HepG2 (cell line): ENCODE measurements around the gene PVR. TPM values are rescaled to one million over a fixed set of nuclear protein-coding genes. Genes with fewer than 3 reads are reported as not detected.

ENCODE experiments used
- ATAC-seq: fragments of 200-7000 bp; cut with Tn5 transposase; 3 replicates; pipeline ENCODE4 v1.9.1; 2020; ENCODE audit warnings: mild to moderate bottlenecking, moderate library complexity
- BruUV-seq: library from RNA; stranded (reverse); fragments of 400-500 nt; replicated peaks from 2 replicates; lab custom pipeline; 2021; lab: Mats Ljungman, UMichigan
- CTCF ChIA-PET: fragments of 300-600 bp; formaldehyde crosslinking; extraction: SDS; loops from one replicate; lab custom pipeline; 2021; ENCODE audit warnings: low total read pairs, inconsistent platforms, low intra/inter-chr PET ratio; lab: Yijun Ruan, JAX
- POLR2A ChIA-PET: fragments of 350-600 bp; sonication (Branson Sonifier 250); formaldehyde crosslinking; loops from one replicate; lab custom pipeline; 2020; ENCODE audit warnings: antibody characterized with exemption, inconsistent platforms; lab: Yijun Ruan, JAX
- DNase-seq: peaks from one replicate; pipeline ENCODE4 v3.0.0-alpha.2; 2015; ENCODE audit warnings: low spot score
- FAIRE-seq: peaks from 3 replicates; lab custom pipeline; 2011; peaks lifted over from hg19 to GRCh38; lab: Jason Lieb, UNC
- H2AFZ ChIP-seq: one replicate; pipeline ENCODE4 v1.6.1; 2011; ENCODE audit warnings: low read length, inconsistent platforms
- H3K27ac ChIP-seq: fragments of 300-600 bp; 3 replicates; pipeline ENCODE4 v1.8.0; 2011; ENCODE audit warnings: mixed run types, mild to moderate bottlenecking, mixed read lengths, low read length, inconsistent platforms; ENCODE audit not compliant: insufficient read depth; ENCODE audit errors: extremely low read length
- H3K27me3 ChIP-seq, 2 experiments: fragments of 200-600 bp in 1 of 2; 2 replicates in 1 of 2; 3 replicates in 1 of 2; pipeline versions ENCODE4 v1.6.0 to v1.8.0; 2011; ENCODE audit warnings: low read length in 2 of 2, mild to moderate bottlenecking in 2 of 2, moderate library complexity in 2 of 2, inconsistent platforms in 1 of 2; ENCODE audit not compliant: insufficient read depth in 2 of 2, control insufficient read depth in 1 of 2
- H3K36me3 ChIP-seq, 2 experiments: fragments of 200-600 bp in 1 of 2; replicated peaks in 1 of 2; 2 replicates in 1 of 2; 3 replicates in 1 of 2; pipeline versions ENCODE4 v1.5.1 to v1.8.0; 2011; ENCODE audit warnings: low read length in 2 of 2, inconsistent platforms in 1 of 2; ENCODE audit not compliant: insufficient read depth in 2 of 2, control insufficient read depth in 1 of 2
- H3K4me1 ChIP-seq: 2 replicates; pipeline ENCODE4 v1.5.1; 2012; ENCODE audit warnings: low read length, inconsistent platforms; ENCODE audit not compliant: insufficient read depth
- H3K4me2 ChIP-seq: 2 replicates; pipeline ENCODE4 v1.6.0; 2011; ENCODE audit warnings: low read depth, low read length, inconsistent platforms
- H3K4me3 ChIP-seq, 3 experiments: fragments of 200-600 bp in 1 of 3; sonication (generic), shearing (Covaris generic) in 1 of 3; replicated peaks in 1 of 3; 2 replicates each; pipeline ENCODE4 v1.5.1; 2011 to 2016; ENCODE audit warnings: low read length in 3 of 3, inconsistent platforms in 2 of 3, low read depth in 2 of 3, mild to moderate bottlenecking in 2 of 3, control low read depth in 1 of 3, mixed read lengths in 1 of 3; ENCODE audit not compliant: insufficient read depth in 1 of 3
- H3K79me2 ChIP-seq: one replicate; pipeline ENCODE4 v1.6.1; 2011; ENCODE audit warnings: low read length, inconsistent platforms; ENCODE audit not compliant: insufficient read depth
- H3K9ac ChIP-seq: 2 replicates; pipeline ENCODE4 v1.6.0; 2011; ENCODE audit warnings: mild to moderate bottlenecking, low read depth, low read length, inconsistent platforms; ENCODE audit not compliant: insufficient read depth
- H3K9me3 ChIP-seq: 2 replicates; pipeline ENCODE4 v1.5.1; 2012; ENCODE audit warnings: mild to moderate bottlenecking, low read length
- H4K20me1 ChIP-seq: 2 replicates; pipeline ENCODE4 v1.6.0; 2011; ENCODE audit warnings: inconsistent platforms, mild to moderate bottlenecking, low read length, moderate library complexity; ENCODE audit not compliant: insufficient read depth
- EZH2 ChIP-seq: conservative IDR thresholded peaks from 2 replicates; pipeline ENCODE4 v1.6.1; 2012; ENCODE audit warnings: mild to moderate bottlenecking, low read depth, low read length, moderate library complexity
- RAD51 ChIP-seq: fragments of 450-650 bp; IDR thresholded peaks from 2 replicates; pipeline ENCODE4 v1.6.1; 2016; ENCODE audit warnings: borderline replicate concordance
- SCMH1 ChIP-seq: sonication (generic); formaldehyde crosslinking; IDR thresholded peaks from 2 replicates; pipeline ENCODE4 v1.9.0; 2021; ENCODE audit warnings: missing genetic modification reagents, mild to moderate bottlenecking, borderline replicate concordance
- TOPORS ChIP-seq: sonication (generic); formaldehyde crosslinking; IDR thresholded peaks from 2 replicates; pipeline ENCODE4 v1.8.0; 2023; ENCODE audit warnings: mild to moderate bottlenecking, missing genetic modification reagents
- TRAFD1 ChIP-seq: sonication (generic); formaldehyde crosslinking; IDR thresholded peaks from 2 replicates; pipeline ENCODE4 v1.5.1; 2020; ENCODE audit warnings: missing genetic modification reagents, mild to moderate bottlenecking, borderline replicate concordance
- ZBTB3 ChIP-seq: sonication (generic); formaldehyde crosslinking; IDR thresholded peaks from 2 replicates; pipeline ENCODE4 v1.4.0; 2020; ENCODE audit warnings: low read depth, mild to moderate bottlenecking, moderate library complexity, missing genetic modification reagents, borderline replicate concordance
- ZBTB8A ChIP-seq: sonication (generic); formaldehyde crosslinking; IDR thresholded peaks from 2 replicates; pipeline ENCODE4 v1.4.0; 2020; ENCODE audit warnings: mild to moderate bottlenecking, low read depth, missing genetic modification reagents, borderline replicate concordance
- ZNF260 ChIP-seq: sonication (generic); formaldehyde crosslinking; IDR thresholded peaks from 2 replicates; pipeline ENCODE4 v1.4.0; 2020; ENCODE audit warnings: missing genetic modification reagents, low read depth, mild to moderate bottlenecking, borderline replicate concordance
- ZNF280B ChIP-seq: sonication (generic); formaldehyde crosslinking; IDR thresholded peaks from 2 replicates; pipeline ENCODE4 v1.5.0; 2020; ENCODE audit warnings: missing genetic modification reagents, mild to moderate bottlenecking, borderline replicate concordance
- ZNF441 ChIP-seq: sonication (generic); formaldehyde crosslinking; IDR thresholded peaks from 2 replicates; pipeline ENCODE4 v1.7.0; 2021; ENCODE audit warnings: missing genetic modification reagents, borderline replicate concordance
- ZNF749 ChIP-seq: sonication (generic); formaldehyde crosslinking; IDR thresholded peaks from 2 replicates; pipeline ENCODE4 v1.8.0; 2022; ENCODE audit warnings: mild to moderate bottlenecking, missing genetic modification reagents, moderate library complexity, borderline replicate concordance
- WGBS: methylation state at CpG from one replicate; pipeline ENCODE4 v1.1.6; 2017; ENCODE audit warnings: low lambda C conversion rate; 5-methylcytosine and 5-hydroxymethylcytosine counted together
- in situ Hi-C: cut with HindIII; loops from 2 replicates; pipeline ENCODE4 v1.10.0; 2017; ENCODE audit warnings: low pct_unique_long_range_greater_than_20kb; ENCODE audit not compliant: extremely low pct_ligation_motif_present
- intact Hi-C: fragments of 100-400 bp; cut with micrococcal nuclease; formaldehyde crosslinking; loops from one replicate; pipeline ENCODE4 v1.10.0; 2022; ENCODE audit not compliant: unreplicated experiment
- polyA plus RNA-seq, 8 experiments: library from polyadenylated mRNA; depleted of rRNA in 3 of 8; stranded (reverse) in 7 of 8; unstranded in 1 of 8; fragments of >200 nt; fragmentation: Illumina TruSeq in 4 of 8; extraction: Trizol in 4 of 8; gene quantifications; 2 replicates each; pipeline versions ENCODE4 v1.2.1 to v1.2.3, GENCODE V29; 2011 to 2016; ENCODE audit warnings: low read depth in 4 of 8, missing spikeins in 1 of 8, mixed read lengths in 1 of 8; ENCODE audit not compliant: insufficient read depth in 1 of 8
- total RNA-seq, 5 experiments: library from RNA; depleted of rRNA; stranded (reverse); fragments of >200 nt; fragmentation: Illumina TruSeq; extraction: Trizol; gene quantifications; 2 replicates each; pipeline ENCODE4 v1.2.3, GENCODE V29; 2016; ENCODE audit warnings: low read depth in 1 of 5

The PVR gene
- total and polyA plus RNA-seq, 2 of the 13 experiments (the other 11 are each of a cell fraction or from before 2014, with no cell fraction given): 43.4 to 46.6 TPM

DNA sequence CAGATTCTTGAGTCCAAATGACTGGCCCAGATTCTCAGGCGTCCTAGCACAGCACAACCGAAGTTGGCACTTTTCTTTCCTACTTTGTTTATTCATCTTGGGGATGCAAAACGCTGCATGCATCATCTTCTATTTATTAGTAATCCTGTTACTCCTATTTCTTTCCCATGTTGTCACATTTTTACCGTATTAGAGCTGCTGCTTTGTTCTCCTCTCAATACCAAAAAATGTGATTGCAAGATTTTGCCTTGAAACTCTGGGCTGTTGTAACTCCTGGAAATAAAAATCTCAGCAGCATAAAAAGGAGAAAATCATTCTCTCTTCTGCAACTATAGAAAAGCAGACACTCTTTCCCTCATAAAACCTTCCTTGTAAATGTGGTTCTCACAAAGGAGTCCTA, 43.2 kb upstream of the PVR start (continued):
- TF ChIP-seq TRAFD1 (CRISPR knock-in tag) (no peak), ZNF749 (CRISPR knock-in tag) (no peak), SCMH1 (CRISPR knock-in tag) (no peak), RAD51 (no peak), ZNF260 (CRISPR knock-in tag) (no peak)

- TF ChIP-seq ZBTB3 (CRISPR knock-in tag): no peak
- no peak for TF ChIP-seq EZH2
- no peak for TF ChIP-seq TOPORS (CRISPR knock-in tag)
- no peak for TF ChIP-seq ZBTB8A (CRISPR knock-in tag)
- no peak for TF ChIP-seq ZNF441 (CRISPR knock-in tag)
- TF ChIP-seq ZNF280B: no peak
- TF ChIP-seq, all 625 proteins: peak for 0
- WGBS: 79% methylated on average over 6 of the region's 6 CpGs
- H3K27me3 ChIP-seq: 0 out of 5 replicates have a peak, but pooled peaks cover 0 to 1% of the 10 kb centered on the region in 2 experiments
- H3K9ac ChIP-seq: no peak overlapping the region
- no peak overlapping the region for H3K4me2 ChIP-seq
- no peaks in the 10 kb centered on the region for H3K9me3 ChIP-seq
- DNase-seq: no peak
- no TSS peak for BruUV-seq
- no peaks in the 10 kb centered on the region for H4K20me1 ChIP-seq
- no peak for ATAC-seq
- no peaks in the 10 kb centered on the region for H3K36me3 ChIP-seq
- POLR2A ChIA-PET: interaction anchor here (1.0 to 2.2 kb wide), 3 partner anchors 11 to 42 kb away, joined by 3 to 5 read pairs (median 5); partner anchors contain the start of genes IGSF23 and PVR
- H2AFZ ChIP-seq: no peak overlapping the region
- no peaks in the 10 kb centered on the region for H3K79me2 ChIP-seq
- intact Hi-C loops: no loop called here
- in situ Hi-C loops: no loop called here
- CTCF ChIA-PET: no interaction called here
- no peak overlapping the region for H3K4me3 ChIP-seq
- H3K4me1 ChIP-seq: peaks cover 47% of the 10 kb centered on the region
- no peak overlapping the region for H3K27ac ChIP-seq
- no peak for FAIRE-seq
Observed at GRCh38 chr19:44602081-44602480, 41.6 kb upstream of the PVR start.
